ENCODE data around the gene DUSP6. TPM values are rescaled to one million over a fixed set of nuclear protein-coding genes. Genes with fewer than 3 reads are reported as not detected.

DUSP6 gene
- 1.6 and 3.2 TPM in 2 replicates for total RNA-seq
- total RNA-seq (2013) = 32.4 TPM
- 9.7 and 42.2 TPM in 2 replicates for polyA plus RNA-seq
- 67.6 and 88.4 TPM in 2 replicates for polyA minus RNA-seq

DNA sequence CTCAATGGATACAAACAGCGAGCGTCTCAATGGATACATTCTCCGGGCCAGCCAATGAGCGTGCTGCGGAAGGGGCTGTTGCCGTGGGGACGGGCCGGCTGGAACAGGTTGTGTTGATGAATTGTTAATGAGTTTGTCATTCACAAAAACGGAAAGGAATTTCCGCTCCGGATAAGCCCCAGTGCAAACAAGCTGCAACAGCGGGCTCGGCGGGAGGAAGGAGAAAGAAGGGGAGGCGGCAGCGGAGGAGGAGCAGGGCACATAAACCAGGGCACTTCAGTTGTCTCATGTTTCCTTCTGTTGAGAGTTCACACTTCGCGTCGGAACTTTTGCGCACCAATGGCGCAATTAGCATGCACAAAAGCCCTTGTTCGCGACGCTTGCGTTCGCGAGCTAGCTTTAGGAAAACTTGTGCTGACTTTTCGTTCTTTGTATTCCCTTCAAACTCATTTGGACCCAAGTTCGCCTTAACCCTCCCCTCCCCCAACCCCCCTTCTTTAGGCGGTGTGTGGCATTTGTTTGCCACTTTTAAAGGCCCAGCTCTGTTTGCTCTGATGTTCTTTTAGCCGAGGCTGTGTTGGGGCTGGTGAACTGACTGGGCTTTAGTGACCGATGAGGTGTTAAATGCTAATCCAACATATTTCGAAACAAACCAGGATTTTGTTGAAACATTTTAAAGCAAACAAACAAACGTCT, at the start of gene DUSP6:
TSS of gene DUSP6 (minus strand) at position 10 of the 696 bp plus-strand sequence. CDS start 462 bp downstream, outside the sequence.
- Histone ChIP-seq H3K4me2 (replicated peaks; ENCODE audit: low read depth, low read length, poor library complexity, severe bottlenecking) (peak within 1 kb of the TSS; percentile 95), H3K27me3 (replicated peaks in 1 of 4; ENCODE audit: control extremely low read depth in 1 of 4, control insufficient read depth in 3 of 4, insufficient read depth in 4 of 4, low read length in 3 of 4) (no peaks in the 10 kb centered on the region), H3K9ac (ENCODE audit: low read length) (peak within 1 kb of the TSS; percentile 78), H3K4me1 (ENCODE audit: control insufficient read depth in 2 of 2, insufficient read depth in 2 of 2, low read length in 2 of 2) (peaks cover 44 to 52% of the 10 kb centered on the region in 2 donors), H3K9me3 (ENCODE audit: control extremely low read depth in 1 of 3, control insufficient read depth in 2 of 3, insufficient read depth in 1 of 3, low read length in 2 of 3) (no peaks in the 10 kb centered on the region), H2AFZ (ENCODE audit: insufficient read depth, low read depth, low read length, poor library complexity, severe bottlenecking) (peak within 1 kb of the TSS; percentile 79), H3K36me3 (replicated peaks in 1 of 2; ENCODE audit: control extremely low read depth in 1 of 2, control insufficient read depth in 1 of 2, extremely low read depth in 1 of 2, insufficient read depth in 2 of 2, low read length in 1 of 2) (no peaks in the 10 kb centered on the region), H4K20me1 (ENCODE audit: control insufficient read depth, insufficient read depth, low read length, poor library complexity, severe bottlenecking) (peaks cover 7% of the 10 kb centered on the region), H3K27ac (ENCODE audit: low read length in 2 of 2) (peak within 1 kb of the TSS; percentile 82 to 87), H3K4me3 (ENCODE audit: control extremely low read depth in 1 of 5, extremely low read depth in 1 of 5, insufficient read depth in 1 of 5, low read depth in 2 of 5, low read length in 4 of 5) (peak within 1 kb of the TSS; percentile 63 to 94 (median 78)), H3K79me2 (ENCODE audit: control insufficient read depth, insufficient read depth, low read length) (peaks cover 12% of the 10 kb centered on the region)
- H3K4me1 Mint-ChIP-seq = peaks cover 68% of the 10 kb centered on the region
- peak within 1 kb of the TSS; percentile 96 for H3K27ac Mint-ChIP-seq
- POLR2A ChIA-PET = interaction anchor here (0.6 to 1.4 kb wide), 3 partner anchors 172 to 675 kb away, joined by 3 to 8 read pairs (median 4); partner anchors contain the start of genes GALNT4 and POC1B
- peak; percentile 64 for ATAC-seq (ENCODE audit: low read depth)
- TF ChIP-seq CTCF (IDR thresholded peaks at IDR 0.05) (no peak), EZH2 (IDR thresholded peaks at IDR 0.05; ENCODE audit: borderline replicate concordance, insufficient read depth, low read depth, low read length, poor library complexity, severe bottlenecking) (no peak)
- DNase-seq = peak; percentile 88
- no peaks in the 10 kb centered on the region for H3K9me3 Mint-ChIP-seq (ENCODE audit: insufficient read depth)
- WGBS (ENCODE audit: insufficient coverage) = 2% methylated on average over 28 of the region's 34 CpGs
- no peaks in the 10 kb centered on the region for H3K27me3 Mint-ChIP-seq
- intact Hi-C loops (cut with micrococcal nuclease) = loop anchor here (1.0 to 5.0 kb wide), 5 partner anchors 115 to 405 kb away; partner anchors contain the start of gene ATP2B1
- H3K4me3 Mint-ChIP-seq = peak within 1 kb of the TSS; percentile 97
- CTCF ChIA-PET = interaction anchor here (1.7 to 1.9 kb wide), 2 partner anchors 110 to 174 kb away, joined by 3 to 7 read pairs; no protein-coding TSS in a partner anchor
